ENCODE measurements around the gene PSMB9. TPM values are rescaled to one million over a fixed set of nuclear protein-coding genes. Genes with fewer than 3 reads are reported as not detected.
A peak's percentile ranks its signal among the peaks of the same experiment; 100 is the strongest.

PSMB9 gene
- total and polyA plus RNA-seq, 9 of the 15 experiments (the other 6 are each of a cell fraction or from before 2014, with no cell fraction given), result 1.1 to 3.7 (median 2.4) TPM

DNA sequence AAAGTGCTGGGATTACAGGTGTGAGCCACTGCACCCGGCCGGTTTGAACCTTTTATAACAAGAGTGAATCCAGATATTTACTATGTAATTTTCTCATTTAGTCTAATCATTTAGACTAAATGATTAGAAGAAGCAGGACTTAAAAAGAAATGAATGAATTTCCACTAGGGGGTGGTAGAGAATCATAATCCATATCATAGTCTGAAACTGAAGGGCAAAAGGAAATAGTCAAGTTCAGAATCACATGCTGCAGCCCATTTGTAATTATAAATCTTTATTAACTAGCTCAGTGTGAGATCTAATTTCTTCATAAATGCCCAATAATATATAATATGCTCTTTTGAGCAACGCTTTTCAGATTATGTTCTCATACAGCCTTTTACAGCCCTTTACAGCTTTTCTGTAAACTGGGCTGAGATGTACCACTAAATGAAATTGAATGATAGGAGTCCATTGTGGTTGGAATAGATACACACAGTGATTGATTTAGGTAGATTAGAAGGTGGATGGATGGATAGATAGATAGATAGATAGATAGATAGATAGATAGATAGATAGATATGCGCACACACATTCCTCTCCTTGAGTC lies 31.8 kb downstream of the PSMB9 start (continued):
- TF ChIP-seq, protein P1, sequence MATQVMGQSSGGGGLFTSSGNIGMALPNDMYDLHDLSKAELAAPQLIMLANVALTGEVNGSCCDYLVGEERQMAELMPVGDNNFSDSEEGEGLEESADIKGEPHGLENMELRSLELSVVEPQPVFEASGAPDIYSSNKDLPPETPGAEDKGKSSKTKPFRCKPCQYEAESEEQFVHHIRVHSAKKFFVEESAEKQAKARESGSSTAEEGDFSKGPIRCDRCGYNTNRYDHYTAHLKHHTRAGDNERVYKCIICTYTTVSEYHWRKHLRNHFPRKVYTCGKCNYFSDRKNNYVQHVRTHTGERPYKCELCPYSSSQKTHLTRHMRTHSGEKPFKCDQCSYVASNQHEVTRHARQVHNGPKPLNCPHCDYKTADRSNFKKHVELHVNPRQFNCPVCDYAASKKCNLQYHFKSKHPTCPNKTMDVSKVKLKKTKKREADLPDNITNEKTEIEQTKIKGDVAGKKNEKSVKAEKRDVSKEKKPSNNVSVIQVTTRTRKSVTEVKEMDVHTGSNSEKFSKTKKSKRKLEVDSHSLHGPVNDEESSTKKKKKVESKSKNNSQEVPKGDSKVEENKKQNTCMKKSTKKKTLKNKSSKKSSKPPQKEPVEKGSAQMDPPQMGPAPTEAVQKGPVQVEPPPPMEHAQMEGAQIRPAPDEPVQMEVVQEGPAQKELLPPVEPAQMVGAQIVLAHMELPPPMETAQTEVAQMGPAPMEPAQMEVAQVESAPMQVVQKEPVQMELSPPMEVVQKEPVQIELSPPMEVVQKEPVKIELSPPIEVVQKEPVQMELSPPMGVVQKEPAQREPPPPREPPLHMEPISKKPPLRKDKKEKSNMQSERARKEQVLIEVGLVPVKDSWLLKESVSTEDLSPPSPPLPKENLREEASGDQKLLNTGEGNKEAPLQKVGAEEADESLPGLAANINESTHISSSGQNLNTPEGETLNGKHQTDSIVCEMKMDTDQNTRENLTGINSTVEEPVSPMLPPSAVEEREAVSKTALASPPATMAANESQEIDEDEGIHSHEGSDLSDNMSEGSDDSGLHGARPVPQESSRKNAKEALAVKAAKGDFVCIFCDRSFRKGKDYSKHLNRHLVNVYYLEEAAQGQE (IDR thresholded peaks at IDR 0.05; ENCODE audit: borderline replicate concordance), result peak; percentile 85
- TF ChIP-seq, protein P1 (CRISPR knock-in tag; IDR thresholded peaks at IDR 0.05; ENCODE audit: low read depth), result no peak
- TF ChIP-seq RAD21 (CRISPR knock-in tag; conservative IDR thresholded peaks at IDR 0.05 in 1 of 2, IDR thresholded peaks at IDR 0.05 in 1 of 2) (peak; percentile 91 to 93), BRD9 (IDR thresholded peaks at IDR 0.05; ENCODE audit: low read depth, partially characterized antibody) (no peak), ZNF696 (CRISPR knock-in tag; conservative IDR thresholded peaks at IDR 0.05) (no peak), SMC3 (conservative IDR thresholded peaks at IDR 0.05; ENCODE audit: insufficient read depth, low read depth, low read length) (peak; percentile 72), ZNF41 (CRISPR knock-in tag; conservative IDR thresholded peaks at IDR 0.05) (no peak), U2AF1 (optimal IDR thresholded peaks at IDR 0.05; ENCODE audit: low read depth, low read length) (no peak), POLR2G (IDR thresholded peaks at IDR 0.05; ENCODE audit: low read depth, low read length) (no peak), ZNF217 (CRISPR knock-in tag; IDR thresholded peaks at IDR 0.05) (no peak), BCOR (IDR thresholded peaks at IDR 0.05) (no peak), SUPT5H (IDR thresholded peaks at IDR 0.05) (no peak)
- TF ChIP-seq, protein P2, sequence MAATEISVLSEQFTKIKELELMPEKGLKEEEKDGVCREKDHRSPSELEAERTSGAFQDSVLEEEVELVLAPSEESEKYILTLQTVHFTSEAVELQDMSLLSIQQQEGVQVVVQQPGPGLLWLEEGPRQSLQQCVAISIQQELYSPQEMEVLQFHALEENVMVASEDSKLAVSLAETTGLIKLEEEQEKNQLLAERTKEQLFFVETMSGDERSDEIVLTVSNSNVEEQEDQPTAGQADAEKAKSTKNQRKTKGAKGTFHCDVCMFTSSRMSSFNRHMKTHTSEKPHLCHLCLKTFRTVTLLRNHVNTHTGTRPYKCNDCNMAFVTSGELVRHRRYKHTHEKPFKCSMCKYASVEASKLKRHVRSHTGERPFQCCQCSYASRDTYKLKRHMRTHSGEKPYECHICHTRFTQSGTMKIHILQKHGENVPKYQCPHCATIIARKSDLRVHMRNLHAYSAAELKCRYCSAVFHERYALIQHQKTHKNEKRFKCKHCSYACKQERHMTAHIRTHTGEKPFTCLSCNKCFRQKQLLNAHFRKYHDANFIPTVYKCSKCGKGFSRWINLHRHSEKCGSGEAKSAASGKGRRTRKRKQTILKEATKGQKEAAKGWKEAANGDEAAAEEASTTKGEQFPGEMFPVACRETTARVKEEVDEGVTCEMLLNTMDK (IDR thresholded peaks at IDR 0.05; ENCODE audit: borderline replicate concordance, insufficient read depth, low read depth, low read length, poor library complexity, severe bottlenecking), result no peak
- TF ChIP-seq, protein P3, sequence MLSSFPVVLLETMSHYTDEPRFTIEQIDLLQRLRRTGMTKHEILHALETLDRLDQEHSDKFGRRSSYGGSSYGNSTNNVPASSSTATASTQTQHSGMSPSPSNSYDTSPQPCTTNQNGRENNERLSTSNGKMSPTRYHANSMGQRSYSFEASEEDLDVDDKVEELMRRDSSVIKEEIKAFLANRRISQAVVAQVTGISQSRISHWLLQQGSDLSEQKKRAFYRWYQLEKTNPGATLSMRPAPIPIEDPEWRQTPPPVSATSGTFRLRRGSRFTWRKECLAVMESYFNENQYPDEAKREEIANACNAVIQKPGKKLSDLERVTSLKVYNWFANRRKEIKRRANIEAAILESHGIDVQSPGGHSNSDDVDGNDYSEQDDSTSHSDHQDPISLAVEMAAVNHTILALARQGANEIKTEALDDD (IDR thresholded peaks at IDR 0.05), result no peak

Data from K562 (cell line).